Naive thymus-derived CD4-positive, alpha-beta T cell (primary cell): ENCODE results near the gene PKP2. TPM values are rescaled to one million over a fixed set of nuclear protein-coding genes. Genes with fewer than 3 reads are reported as not detected.

Source experiments
- ATAC-seq: fragments of 150-1000 bp; cut with Tn5 transposase; 2 replicates; pipeline ENCODE4 v1.10.0; 2021; ENCODE audit warnings: mild to moderate bottlenecking, moderate library complexity
- CTCF ChIA-PET: fragments of 350-600 bp; sonication (Branson Sonifier 250); formaldehyde crosslinking; loops from one replicate; lab custom pipeline; 2021; ENCODE audit warnings: antibody characterized with exemption; lab: Charles Lee
- POLR2A ChIA-PET: fragments of 350-600 bp; sonication (Branson Sonifier 250); formaldehyde crosslinking; loops from one replicate; lab custom pipeline; 2021; ENCODE audit warnings: antibody characterized with exemption, inconsistent platforms; lab: Charles Lee
- DNase-seq, 9 donors: peaks; one replicate each; pipeline versions ENCODE4 v3.0.0 to v3.0.0-alpha.2; 2020 to 2022; ENCODE audit warnings: mixed read lengths in 1 of 9
- H3K27ac ChIP-seq: one replicate; pipeline ENCODE4 v1.7.0; 2013; ENCODE audit warnings: mild to moderate bottlenecking, low read depth, low read length, moderate library complexity
- H3K27me3 ChIP-seq, 2 donors: one replicate each; pipeline ENCODE4 v1.7.0; 2013; ENCODE audit warnings: low read length in 2 of 2, mild to moderate bottlenecking in 2 of 2, moderate library complexity in 2 of 2; ENCODE audit not compliant: control insufficient read depth in 2 of 2, insufficient read depth in 2 of 2
- H3K36me3 ChIP-seq, 3 experiments: 1 replicate in 2 of 3; 2 replicates in 1 of 3; pipeline ENCODE4 v1.7.0; 2013; ENCODE audit warnings: low read length in 3 of 3, mild to moderate bottlenecking in 3 of 3, moderate library complexity in 1 of 3; ENCODE audit not compliant: insufficient read depth in 3 of 3, control insufficient read depth in 2 of 3
- H3K4me1 ChIP-seq, 2 donors: one replicate each; pipeline ENCODE4 v1.7.0; 2013; ENCODE audit warnings: low read length in 2 of 2, mild to moderate bottlenecking in 2 of 2, moderate library complexity in 1 of 2; ENCODE audit not compliant: control insufficient read depth in 2 of 2, insufficient read depth in 2 of 2
- H3K4me3 ChIP-seq: 2 replicates; pipeline ENCODE4 v1.7.0; 2013; ENCODE audit warnings: mild to moderate bottlenecking, low read length
- H3K9me3 ChIP-seq, 3 experiments: 1 replicate in 2 of 3; 2 replicates in 1 of 3; pipeline ENCODE4 v1.7.0; 2013; ENCODE audit warnings: low read length in 3 of 3; ENCODE audit not compliant: control insufficient read depth in 2 of 3
- H3K27ac Mint-ChIP-seq, 9 donors: one replicate each; pipeline ENCODE4 v1.8.0; 2020 to 2022; ENCODE audit warnings: mixed read lengths in 9 of 9, mild to moderate bottlenecking in 8 of 9, moderate library complexity in 5 of 9, inconsistent platforms in 2 of 9
- H3K27me3 Mint-ChIP-seq, 5 donors: one replicate each; pipeline ENCODE4 v1.8.0; 2021 to 2022; ENCODE audit warnings: mixed read lengths in 5 of 5, mild to moderate bottlenecking in 1 of 5
- H3K36me3 Mint-ChIP-seq, 5 donors: one replicate each; pipeline ENCODE4 v1.8.0; 2020 to 2022; ENCODE audit warnings: mixed read lengths in 5 of 5, mild to moderate bottlenecking in 3 of 5, inconsistent platforms in 1 of 5
- H3K4me1 Mint-ChIP-seq, 7 donors: one replicate each; pipeline ENCODE4 v1.8.0; 2020 to 2022; ENCODE audit warnings: mixed read lengths in 7 of 7, mild to moderate bottlenecking in 3 of 7, inconsistent platforms in 1 of 7
- H3K4me3 Mint-ChIP-seq, 10 donors: one replicate each; pipeline ENCODE4 v1.8.0; 2020 to 2022; ENCODE audit warnings: mild to moderate bottlenecking in 10 of 10, mixed read lengths in 10 of 10, moderate library complexity in 6 of 10, inconsistent platforms in 2 of 10
- H3K9me3 Mint-ChIP-seq, 11 donors: one replicate each; pipeline ENCODE4 v1.8.0; 2020 to 2022; ENCODE audit warnings: mixed read lengths in 11 of 11, mild to moderate bottlenecking in 4 of 11, inconsistent platforms in 1 of 11, moderate library complexity in 1 of 11
- intact Hi-C, 2 donors: fragments of 100-400 bp; cut with micrococcal nuclease; formaldehyde crosslinking; loops; one replicate each; pipeline ENCODE4 v1.15.1; 2023
- polyA plus RNA-seq, 2 donors: library from polyadenylated mRNA; unstranded; fragments of 300-500 nt; fragmentation: Illumina TruSeq; gene quantifications; one replicate each; pipeline ENCODE4 v1.2.3, GENCODE V29; 2021
- total RNA-seq, 6 experiments: library from RNA in 5 of 6; stranded (reverse) in 5 of 6; gene quantifications; 1 replicate in 5 of 6; 2 replicates in 1 of 6; pipeline ENCODE4 v1.2.3 and lab custom pipeline; 2021 to 2026

PKP2 gene
- total and polyA plus RNA-seq, 7 experiments from 2014 or later: 0.16 to 2.0 (median 0.94) TPM; not detected in 1

DNA sequence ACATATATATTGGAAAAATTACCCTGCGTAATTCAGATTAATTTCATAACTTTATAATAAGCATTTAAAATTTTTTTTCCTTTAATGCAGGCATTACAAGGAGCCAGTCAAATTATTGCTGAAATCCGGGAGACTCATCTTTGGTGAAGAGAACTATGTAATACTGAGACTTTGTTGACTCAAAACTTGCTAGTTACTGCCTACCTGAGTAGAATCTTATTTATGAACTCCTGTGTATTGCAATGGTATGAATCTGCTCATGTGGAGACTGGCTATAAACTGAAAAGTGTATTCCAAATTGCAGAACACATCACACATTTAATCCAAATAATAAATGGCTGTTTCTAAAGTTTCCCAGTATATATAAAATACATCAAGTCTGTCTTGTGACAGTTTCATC is 153.3 kb downstream of the PKP2 start:
- CTCF ChIA-PET: interaction anchor here (1.2 kb wide), 1 partner anchor 14 kb away, joined by 3 read pairs; no protein-coding TSS in a partner anchor
- peaks cover 0 to 28% (median 18%) of the 10 kb centered on the region in 7 donors for H3K4me1 Mint-ChIP-seq
- H3K36me3 Mint-ChIP-seq: peaks cover 0 to 51% (median 24%) of the 10 kb centered on the region in 5 donors
- DNase-seq: no peak
- intact Hi-C loops: no loop called here
- no peaks in the 10 kb centered on the region for H3K27me3 Mint-ChIP-seq
- Histone ChIP-seq H3K36me3 (peaks cover 17 to 76% (median 17%) of the 10 kb centered on the region in 3 experiments), H3K27ac (no peak overlapping the region), H3K4me3 (no peak overlapping the region), H3K27me3 (no peaks in the 10 kb centered on the region), H3K4me1 (no peaks in the 10 kb centered on the region), H3K9me3 (no peaks in the 10 kb centered on the region)
- POLR2A ChIA-PET: no interaction called here
- no peaks in the 10 kb centered on the region for H3K9me3 Mint-ChIP-seq
- no peak overlapping the region for H3K4me3 Mint-ChIP-seq
- peak overlapping the region in 4 of 9 donors; percentile 1 to 52 (median 15) for H3K27ac Mint-ChIP-seq
- ATAC-seq: no peak

DNA sequence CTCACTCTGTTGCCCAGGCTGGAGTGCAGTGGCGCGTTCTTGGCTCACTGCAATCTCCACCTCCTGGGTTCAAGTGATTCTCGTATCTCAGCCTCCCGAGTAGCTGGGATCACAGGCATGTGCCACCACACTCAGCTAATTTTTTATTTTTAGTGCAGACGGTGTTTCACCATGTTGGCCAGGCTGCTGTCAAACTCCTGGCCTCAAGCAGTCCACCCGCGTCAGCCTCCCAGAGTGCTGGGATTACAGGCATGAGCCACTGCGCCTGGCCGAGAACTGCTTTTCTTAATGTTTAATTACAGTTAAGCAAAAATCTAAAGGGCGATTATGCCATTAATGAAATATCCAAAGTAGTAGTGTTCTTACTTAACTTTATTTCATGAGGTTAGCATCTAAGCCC is 154.4 kb downstream of the PKP2 start:
- Mint-ChIP-seq H3K27ac (peak overlapping the region in 2 of 9 donors; percentile 41 to 53), H3K4me3 (no peak overlapping the region), H3K9me3 (no peaks in the 10 kb centered on the region), H3K27me3 (no peaks in the 10 kb centered on the region), H3K4me1 (peaks cover 0 to 28% (median 20%) of the 10 kb centered on the region in 7 donors), H3K36me3 (peaks cover 0 to 46% (median 17%) of the 10 kb centered on the region in 5 donors)
- ChIA-PET POLR2A (no interaction called here), CTCF (interaction anchor here (1.2 kb wide), 1 partner anchor 15 kb away, joined by 3 read pairs; no protein-coding TSS in a partner anchor)
- Histone ChIP-seq H3K9me3 (no peaks in the 10 kb centered on the region), H3K27ac (no peak overlapping the region), H3K27me3 (no peaks in the 10 kb centered on the region), H3K4me1 (no peaks in the 10 kb centered on the region), H3K36me3 (peaks cover 17 to 73% (median 17%) of the 10 kb centered on the region in 3 experiments), H3K4me3 (no peak overlapping the region)
- ATAC-seq (no peak), DNase-seq (no peak)
- intact Hi-C loops: no loop called here

Other genes starting within 250 kb of the PKP2 start
- 10 to 100 TPM; 41.6 to 68.4 (median 58.9) TPM for gene DNM1L, start 217.5 kb downstream of the PKP2 start, total RNA-seq
- 10 to 100 TPM; 17.4 to 28.0 TPM for gene DNM1L, start 217.5 kb downstream of the PKP2 start, polyA plus RNA-seq
- 10 to 100 TPM; 11.3 to 24.0 (median 17.9) TPM for gene YARS2, start 140.9 kb downstream of the PKP2 start, total RNA-seq
- 10 to 100 TPM; 15.0 to 22.5 TPM for gene YARS2, start 140.9 kb downstream of the PKP2 start, polyA plus RNA-seq